Tongue (tissue), 2 donors: ENCODE data around the gene TFEB. TPM values are rescaled to one million over a fixed set of nuclear protein-coding genes. Genes with fewer than 3 reads are reported as not detected.

Experiments used
- DNase-seq: peaks from one replicate; pipeline ENCODE4 v3.0.0-alpha.2; 2015
- total RNA-seq: library from RNA; depleted of rRNA; stranded (reverse); fragments of >200 nt; gene quantifications from one replicate; pipeline ENCODE4 v1.2.3, GENCODE V29; 2014

The TFEB gene
- total RNA-seq, 1 donor from 2014 or later: 30.7 TPM

GRCh38 chr6:41690541-41691330 lies 44.7 kb downstream of the TFEB start:
- no peak for DNase-seq

GRCh38 chr6:41689171-41690008 lies 46.0 kb downstream of the TFEB start:
- DNase-seq: no peak

GRCh38 chr6:41688256-41688965 lies 47.0 kb downstream of the TFEB start:
- DNase-seq: no peak

DNA sequence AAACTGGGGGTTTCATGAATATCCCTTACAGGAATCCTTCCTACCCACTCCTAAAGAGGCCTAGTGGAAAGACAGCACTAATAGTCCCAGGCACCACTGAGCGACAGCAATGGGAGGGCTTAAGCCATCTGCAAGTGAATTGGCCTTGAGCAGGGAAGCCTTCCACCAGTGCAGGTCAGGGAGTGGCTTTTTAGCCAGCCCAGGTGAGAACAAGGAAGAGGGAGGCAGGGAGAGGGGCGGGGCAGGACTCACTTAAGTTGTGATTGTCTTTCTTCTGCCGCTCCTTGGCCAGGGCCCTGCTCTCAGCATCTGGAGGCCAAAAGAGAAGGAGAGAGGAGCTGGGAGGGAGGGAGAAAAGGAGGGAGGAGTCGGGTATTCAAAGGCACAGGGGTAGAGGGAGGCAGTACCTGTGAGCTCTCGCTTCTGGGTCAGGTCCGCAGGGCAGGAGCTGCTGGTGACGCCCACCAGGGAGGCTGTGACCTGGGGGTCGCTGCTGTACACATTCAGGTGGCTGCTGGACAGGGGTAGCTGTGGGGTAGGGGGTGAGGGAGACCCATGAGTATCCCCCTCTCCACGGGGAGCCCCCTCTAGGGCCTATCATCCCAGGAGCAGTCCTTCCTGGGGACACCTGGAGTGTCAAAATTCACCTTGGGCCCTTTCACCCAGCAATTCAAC lies 47.8 kb downstream of the TFEB start:
- DNase-seq: no peak

DNA sequence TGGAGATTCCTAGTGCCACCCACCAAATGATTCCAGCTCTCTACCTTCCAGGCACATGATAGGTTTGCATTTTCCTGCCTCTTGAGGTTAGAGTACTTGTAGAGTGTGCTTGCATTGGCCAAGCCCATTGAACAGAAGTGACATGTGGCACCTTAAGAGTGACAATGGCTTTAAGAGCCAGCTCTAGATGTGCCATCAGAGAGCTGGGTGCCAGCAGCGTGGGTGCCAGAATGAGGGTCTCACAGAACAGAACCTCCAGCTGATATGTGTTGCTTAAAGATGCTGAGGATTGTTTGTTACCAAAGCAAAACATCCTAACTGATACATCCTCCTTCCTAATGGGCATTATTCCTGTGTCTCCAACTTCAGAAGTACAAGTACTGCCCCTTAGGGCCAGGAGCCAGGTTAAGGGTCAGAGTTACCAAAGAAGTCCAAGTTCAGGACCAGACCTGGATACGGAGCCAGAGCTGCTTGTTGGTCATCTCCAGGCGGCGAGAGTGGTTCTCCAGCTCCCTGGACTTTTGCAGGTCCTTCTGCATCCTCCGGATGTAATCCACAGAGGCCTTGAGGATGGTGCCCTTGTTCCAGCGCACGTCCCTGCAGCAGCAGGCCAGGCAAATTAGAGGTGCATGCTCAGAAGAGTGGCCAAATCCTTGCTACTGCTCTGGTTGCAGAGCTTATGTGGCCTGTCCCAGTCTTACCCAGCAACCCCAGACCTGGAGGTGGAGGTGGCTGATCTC lies 49.6 kb downstream of the TFEB start:
- no peak for DNase-seq

- no peak for DNase-seq
Measured at GRCh38 chr6:41684311-41685180, 50.9 kb downstream of the TFEB start.

GRCh38 chr6:41683523-41684310 lies 51.7 kb downstream of the TFEB start:
- peak; percentile 91 for DNase-seq

- DNase-seq: no peak
Measured at GRCh38 chr6:41683273-41683522, 52.2 kb downstream of the TFEB start.

- no peak for DNase-seq
Measured at GRCh38 chr6:41682497-41683272, 52.7 kb downstream of the TFEB start.

GRCh38 chr6:41682056-41682477 lies 53.3 kb downstream of the TFEB start:
- DNase-seq: peak; percentile 96

DNA sequence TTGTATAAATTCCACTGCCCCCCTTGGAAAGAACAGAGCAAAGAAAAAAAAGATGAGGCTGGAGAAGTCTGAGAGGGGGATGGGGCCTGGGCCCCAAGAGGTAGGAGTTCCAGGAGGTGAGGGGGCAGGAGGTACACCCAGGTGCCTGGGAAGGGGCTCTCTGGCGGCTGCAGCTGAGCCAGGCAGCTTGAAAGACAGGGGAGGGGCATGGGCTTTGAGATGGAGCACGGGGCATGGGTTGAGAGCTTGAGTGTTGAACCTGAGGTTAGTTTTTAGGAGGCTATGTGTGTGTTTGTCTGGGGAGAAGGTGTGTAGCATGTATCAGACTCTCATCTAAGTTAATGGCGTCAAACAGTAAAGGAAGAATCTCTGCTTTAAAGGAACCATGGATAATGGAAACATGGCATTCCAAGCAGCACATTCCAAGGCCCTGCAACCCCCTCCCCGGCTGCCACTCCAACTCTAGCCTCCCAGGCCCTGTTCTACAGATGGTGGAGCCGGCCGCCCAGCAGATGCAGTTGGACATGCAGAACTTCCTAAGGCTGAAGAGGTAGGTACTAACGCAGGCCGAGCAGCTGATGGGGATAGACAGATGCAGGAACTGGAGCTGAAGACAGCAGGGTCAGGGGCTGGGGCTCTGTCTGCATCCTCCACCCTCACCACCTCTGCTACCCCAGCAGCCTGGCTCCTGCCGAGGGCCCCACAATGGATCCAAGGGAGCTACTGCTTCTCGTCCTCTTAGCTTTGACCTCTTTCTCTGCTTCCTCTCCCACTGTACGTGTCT lies 55.0 kb downstream of the TFEB start:
- no peak for DNase-seq

DNA sequence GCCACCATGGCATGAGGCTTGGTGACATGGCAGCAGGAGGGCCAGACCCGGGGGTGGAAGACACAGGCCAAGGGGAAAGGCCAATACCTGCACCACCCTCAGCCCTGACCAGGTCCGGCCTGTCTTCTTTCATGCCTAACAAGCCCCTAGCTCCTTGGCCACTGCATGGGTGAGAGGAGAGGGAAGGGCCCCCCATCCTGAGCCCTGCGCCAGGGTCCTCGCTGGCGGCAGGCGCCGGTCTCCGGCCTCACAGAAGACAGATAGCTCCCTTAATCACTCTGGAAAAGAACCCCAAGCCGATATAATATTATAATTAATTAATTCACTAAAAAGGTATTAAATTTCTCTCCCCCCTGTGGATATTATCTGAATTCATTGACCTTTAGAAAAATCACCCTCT lies 55.7 kb downstream of the TFEB start:
- DNase-seq: no peak

- DNase-seq: no peak
Measured at GRCh38 chr6:41678511-41679084, 56.8 kb downstream of the TFEB start.

DNA sequence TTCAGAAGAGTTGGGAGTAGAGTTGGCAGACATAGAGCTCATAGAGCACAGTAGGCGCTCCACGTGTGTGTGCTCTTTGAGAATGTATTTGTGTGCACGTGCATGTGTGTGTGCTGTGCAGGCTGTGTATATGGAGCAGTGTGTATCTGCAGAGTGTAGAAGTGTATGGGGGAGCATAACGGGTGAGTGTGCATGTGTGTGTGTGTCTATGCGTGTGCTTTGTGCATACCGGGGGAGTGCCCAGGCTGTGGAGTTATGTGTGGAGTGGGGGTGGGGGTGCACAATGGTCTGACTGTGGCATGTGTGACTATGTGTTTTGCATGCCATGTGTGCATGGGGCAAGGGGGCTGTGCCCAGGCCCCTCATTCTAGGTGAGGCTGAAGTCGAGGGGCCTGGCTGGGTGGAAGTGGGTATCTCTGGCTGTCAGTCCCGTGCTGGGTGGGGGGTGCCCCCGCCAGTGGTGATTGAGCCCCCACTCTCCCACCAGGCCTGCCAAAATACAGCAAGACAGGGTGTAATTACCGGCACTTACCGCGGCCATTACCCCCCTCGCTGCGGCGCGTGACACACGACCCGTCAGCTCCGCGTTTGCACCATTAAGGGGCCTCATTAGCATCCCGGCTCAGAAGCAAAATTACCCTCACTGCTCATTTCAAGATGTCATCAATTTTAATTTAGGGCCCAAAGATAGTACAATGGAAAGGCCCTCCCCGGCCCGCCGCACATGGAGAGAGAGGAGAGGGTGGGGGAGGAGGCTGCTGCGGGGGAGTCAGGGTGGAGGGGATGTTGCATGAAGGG lies 58.1 kb downstream of the TFEB start:
- no peak for DNase-seq

GRCh38 chr6:41676431-41676830 lies 59.0 kb downstream of the TFEB start:
- DNase-seq: no peak

- DNase-seq: no peak
Measured at GRCh38 chr6:41675992-41676391, 59.4 kb downstream of the TFEB start.

- peak; percentile 75 for DNase-seq
Measured at GRCh38 chr6:41675176-41675775, 60.1 kb downstream of the TFEB start.
